HG03439 (cell line): ENCODE measurements around the gene GHDC.
"Not testable (repeated sequence)": the region's sequence is repeated elsewhere in the genome, so short reads cannot be mapped to it uniquely, and the experiment has no call there.

ENCODE experiments used
- ATAC-seq: cut with Tn5 transposase; IDR thresholded peaks from one replicate; pipeline ENCODE4 v1.9.1; 2021; ENCODE audit warnings: mild to moderate bottlenecking, moderate library complexity; ENCODE audit not compliant: unreplicated experiment

Gene GHDC

GRCh38 chr17:42159796-42160530 lies 34.3 kb downstream of the GHDC start:
- no peak for ATAC-seq

GRCh38 chr17:42155614-42156045 lies 38.7 kb downstream of the GHDC start:
- ATAC-seq, result no peak

GRCh38 chr17:42153919-42154742 lies 40.2 kb downstream of the GHDC start:
- ATAC-seq, result no peak

DNA sequence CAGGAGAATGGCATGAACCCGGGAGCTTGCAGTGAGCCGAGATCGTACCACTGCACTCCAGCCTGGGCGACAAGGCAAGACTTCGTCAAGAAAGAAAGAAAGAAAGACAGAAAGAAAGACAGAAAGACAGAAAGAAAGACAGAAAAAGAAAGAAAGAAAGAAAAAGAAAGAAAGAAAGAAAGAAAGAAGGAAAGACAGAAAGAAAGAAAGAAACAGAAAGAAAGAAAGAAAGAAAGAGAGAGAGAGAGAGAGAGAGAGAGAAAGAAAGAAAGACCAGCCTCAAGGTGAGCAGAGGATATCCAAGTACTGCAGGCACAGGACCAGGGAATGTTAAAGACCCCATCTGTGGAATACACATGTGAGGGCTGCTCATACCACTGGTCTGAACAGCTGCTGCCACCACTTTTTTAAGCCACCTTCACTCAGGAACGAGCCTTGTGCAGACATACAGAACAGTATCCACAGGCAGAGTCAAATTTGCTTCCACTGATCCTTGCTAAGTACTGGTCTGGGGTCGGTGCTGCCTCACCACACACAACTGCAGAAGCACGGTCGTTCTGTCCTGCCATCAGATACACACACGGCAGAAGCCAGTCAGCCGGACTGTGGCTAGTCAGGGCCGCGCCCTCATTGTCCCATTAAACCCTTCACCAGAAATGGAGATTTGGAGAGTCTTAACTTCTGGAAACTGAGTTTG lies 47.2 kb downstream of the GHDC start:
- no peak for ATAC-seq

DNA sequence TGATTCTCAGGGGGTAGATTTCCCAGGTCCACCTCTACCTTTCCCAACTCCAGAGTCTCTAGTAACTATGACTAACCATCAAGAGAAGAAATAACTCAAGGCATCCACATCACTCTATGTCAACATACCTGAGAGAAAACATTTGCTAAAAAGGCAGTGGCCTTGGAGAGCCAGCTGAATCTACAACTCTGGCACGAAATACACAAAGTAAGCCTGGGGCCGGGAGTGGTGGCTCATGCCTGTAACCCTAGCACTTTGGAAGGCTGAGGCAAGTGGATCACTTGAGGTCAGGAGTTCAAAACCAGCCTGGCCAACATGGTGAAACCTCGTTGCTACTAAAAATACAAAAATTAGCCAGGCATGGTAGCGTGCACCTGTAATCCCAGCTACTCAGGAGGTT lies 51.2 kb downstream of the GHDC start:
- ATAC-seq, result not testable (repeated sequence)

DNA sequence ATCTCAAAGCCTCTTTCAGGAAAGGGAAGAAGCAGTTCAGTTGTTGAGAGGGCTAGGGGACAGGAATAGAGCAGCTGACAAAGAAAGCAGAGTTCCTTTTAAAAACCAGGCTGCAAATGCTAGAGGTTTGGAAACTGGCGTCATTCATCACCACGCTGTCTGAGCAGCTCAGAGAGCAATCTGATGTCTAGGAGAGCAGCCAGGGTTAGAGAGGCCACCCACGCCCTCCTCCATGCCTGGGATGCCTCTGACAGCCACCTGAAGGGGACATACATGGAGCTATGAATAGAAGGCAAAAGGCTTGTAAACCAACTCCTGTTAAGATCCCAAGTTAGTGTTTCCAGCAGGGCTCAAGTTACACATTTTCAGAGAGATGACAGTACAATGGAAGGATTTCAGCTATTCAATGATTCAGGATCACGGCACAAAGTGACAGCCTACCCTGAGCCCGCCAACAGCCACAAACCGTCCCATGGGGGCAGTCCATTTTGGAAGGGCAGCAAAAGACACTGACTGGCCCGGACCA lies 51.9 kb downstream of the GHDC start:
- ATAC-seq, result no peak

DNA sequence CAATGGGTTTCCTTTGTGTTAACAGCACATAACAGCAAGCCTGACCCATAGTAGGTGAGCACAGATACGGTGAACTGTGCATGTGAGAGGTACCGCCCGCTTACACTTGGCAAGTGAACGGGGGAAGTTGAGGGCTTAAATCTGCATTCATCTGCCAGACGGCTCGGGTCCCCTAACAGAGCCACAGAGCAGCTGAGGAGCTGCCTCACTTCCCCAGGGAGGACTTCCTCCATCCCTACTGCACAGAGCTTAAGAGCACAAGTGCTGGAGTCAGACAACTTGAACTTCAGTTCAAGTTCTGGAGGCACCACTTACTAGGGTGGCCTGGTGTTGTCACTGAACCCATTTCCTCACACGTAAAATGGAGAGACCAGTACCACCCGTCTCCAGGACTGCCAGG lies 52.9 kb downstream of the GHDC start:
- ATAC-seq, result no peak

- not testable (repeated sequence) for ATAC-seq
Observed at GRCh38 chr17:42140690-42141089, 53.6 kb downstream of the GHDC start.
